GM12801 (cell line): Measurements from ENCODE around the gene DNAL1.

Source experiments
- TF ChIP-seq, protein P1 (sequence below): IDR thresholded peaks from one replicate; pipeline ENCODE4 v1.5.1; 2011; ENCODE audit warnings: control low read depth; ENCODE audit not compliant: insufficient read length; ENCODE audit errors: extremely low read depth

The DNAL1 gene

DNA sequence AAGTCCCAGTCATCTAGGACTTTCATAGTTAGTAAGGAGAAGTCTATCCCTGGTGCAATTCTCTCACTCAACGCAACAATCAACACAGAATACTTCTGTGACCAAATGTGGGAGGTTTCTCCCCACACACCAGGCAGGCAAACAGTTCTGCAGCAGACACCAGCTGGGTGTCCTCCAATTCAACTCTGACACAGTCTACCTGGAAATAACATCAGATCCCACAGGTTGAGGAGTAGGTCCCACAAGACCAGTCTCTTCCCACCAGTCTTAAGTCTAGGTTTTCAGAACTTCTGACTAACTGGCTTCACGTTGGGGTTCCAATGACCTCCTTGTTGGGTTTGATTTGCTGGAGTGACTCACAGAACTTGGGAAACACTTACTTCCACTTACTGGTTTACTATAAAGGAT is 17.6 kb upstream of the DNAL1 start:
- TF ChIP-seq, protein P1, sequence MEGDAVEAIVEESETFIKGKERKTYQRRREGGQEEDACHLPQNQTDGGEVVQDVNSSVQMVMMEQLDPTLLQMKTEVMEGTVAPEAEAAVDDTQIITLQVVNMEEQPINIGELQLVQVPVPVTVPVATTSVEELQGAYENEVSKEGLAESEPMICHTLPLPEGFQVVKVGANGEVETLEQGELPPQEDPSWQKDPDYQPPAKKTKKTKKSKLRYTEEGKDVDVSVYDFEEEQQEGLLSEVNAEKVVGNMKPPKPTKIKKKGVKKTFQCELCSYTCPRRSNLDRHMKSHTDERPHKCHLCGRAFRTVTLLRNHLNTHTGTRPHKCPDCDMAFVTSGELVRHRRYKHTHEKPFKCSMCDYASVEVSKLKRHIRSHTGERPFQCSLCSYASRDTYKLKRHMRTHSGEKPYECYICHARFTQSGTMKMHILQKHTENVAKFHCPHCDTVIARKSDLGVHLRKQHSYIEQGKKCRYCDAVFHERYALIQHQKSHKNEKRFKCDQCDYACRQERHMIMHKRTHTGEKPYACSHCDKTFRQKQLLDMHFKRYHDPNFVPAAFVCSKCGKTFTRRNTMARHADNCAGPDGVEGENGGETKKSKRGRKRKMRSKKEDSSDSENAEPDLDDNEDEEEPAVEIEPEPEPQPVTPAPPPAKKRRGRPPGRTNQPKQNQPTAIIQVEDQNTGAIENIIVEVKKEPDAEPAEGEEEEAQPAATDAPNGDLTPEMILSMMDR, result no peak

DNA sequence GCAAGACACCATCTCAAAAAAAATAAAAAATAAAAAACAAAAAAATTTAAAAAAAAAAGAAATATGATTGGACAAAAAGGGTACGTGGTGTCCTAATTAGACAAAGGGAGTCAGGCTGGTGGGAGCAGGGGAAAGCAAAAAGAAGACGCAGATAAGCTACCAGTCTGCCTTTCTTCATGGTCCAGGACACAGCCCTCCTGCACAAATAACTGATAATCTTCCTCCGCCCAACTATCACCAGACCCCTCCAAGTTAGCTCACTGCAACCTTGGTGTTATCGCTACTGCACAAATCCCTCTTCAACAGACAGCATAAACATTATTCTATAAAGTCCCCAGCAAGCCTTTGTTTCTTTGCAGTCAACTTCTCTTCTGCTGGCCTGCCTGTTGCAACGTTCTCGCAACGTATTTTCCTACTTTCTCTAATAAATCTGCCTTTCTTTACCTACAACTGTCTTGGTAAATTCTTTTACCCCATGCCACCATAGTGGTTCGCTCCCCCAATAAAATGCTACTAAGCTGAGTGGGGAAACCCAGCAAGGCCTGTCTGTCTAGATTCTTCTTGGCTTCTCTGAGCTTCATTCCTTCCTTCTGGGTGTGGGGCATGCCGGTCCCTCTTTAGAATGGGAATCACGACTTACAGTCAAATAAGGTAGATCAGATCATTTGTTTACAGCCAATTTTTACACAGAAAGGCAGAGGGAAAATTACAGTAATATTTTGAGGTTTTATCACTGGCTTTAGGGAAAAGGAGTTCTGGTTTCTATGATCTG is 14.6 kb upstream of the DNAL1 start:
- TF ChIP-seq, protein P1, result no peak

DNA sequence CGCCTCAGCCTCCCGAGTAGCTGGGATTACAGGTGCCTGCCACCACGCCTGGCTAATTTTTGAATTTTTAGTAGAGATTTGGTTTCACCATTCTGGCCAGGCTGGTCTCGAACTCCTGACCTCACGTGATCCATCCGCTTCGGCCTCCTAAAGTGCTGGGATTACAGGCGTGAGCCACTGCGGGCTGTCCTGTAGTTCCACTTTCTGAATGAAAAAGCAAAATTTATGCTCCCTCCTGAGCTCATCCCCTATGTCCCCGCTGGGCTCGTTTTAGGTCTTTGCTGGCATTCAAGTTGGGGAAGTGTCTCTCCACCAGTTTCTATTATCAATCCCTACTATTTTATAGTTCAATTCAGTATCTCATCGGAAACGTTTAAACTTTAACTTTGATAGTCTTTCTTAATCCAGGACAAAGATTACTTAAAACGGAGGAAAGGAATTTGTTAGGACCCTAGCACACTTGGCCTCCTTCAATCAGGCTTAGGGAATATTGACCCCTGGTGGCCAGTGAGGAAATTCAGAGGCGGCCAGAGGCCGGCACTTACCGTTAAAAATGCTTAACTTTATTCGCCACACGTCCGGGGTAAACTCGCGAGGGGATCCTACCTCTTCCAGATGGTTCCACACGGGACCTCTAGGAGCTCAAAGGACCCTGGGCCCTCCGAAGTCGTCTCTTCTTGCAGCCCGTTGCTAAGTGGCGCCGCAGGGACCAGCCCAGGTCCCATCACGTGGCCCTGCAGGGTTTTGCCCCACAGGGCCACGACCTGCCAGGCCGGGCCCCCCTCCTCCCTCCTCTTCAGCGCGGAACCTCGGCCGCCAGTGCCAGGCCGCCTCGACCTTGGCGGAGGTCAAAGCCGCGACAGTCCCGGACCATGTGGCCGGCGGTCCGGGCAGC is 11.4 kb upstream of the DNAL1 start:
- TF ChIP-seq, protein P1, result no peak

DNA sequence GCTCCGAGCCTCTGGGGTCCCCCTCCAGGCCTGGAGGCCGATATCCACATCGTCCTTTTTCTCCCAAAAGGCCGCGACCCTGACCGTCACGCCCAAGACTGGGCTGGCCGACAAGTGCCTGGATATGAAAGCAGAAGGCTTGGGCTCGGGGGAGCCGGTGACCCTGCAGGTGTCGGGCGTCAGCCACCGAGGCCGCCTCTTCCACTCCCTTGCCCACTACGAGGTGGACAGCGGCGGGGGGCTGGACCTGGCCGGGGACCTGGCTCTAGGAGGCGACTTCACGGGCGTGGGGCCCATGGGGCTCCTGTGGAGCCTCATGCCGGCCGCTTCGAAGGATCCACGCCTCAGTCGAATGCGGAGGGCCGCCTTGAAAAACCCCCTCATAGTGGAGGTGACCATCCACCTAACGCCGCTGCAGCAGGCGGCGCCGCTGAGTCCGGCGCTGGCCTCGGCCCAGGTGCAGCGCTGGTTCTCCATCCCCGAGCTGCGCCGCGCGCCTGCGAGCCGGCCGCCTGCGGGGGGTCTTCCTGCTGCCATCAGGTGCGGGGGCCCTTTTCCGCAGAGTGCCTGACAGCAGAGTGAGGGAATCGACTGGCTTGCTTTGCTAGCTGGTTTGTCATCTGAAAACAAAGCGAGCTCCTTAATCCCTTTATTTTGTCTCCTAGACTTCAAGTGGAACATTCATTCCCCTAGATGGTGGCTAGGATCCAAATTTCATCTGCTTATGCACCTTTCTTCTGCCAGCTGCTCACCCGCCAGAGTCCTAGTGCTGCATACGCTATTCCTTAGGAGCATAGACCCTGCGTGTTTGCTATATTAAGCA is 10.6 kb upstream of the DNAL1 start:
- TF ChIP-seq, protein P1, result no peak

DNA sequence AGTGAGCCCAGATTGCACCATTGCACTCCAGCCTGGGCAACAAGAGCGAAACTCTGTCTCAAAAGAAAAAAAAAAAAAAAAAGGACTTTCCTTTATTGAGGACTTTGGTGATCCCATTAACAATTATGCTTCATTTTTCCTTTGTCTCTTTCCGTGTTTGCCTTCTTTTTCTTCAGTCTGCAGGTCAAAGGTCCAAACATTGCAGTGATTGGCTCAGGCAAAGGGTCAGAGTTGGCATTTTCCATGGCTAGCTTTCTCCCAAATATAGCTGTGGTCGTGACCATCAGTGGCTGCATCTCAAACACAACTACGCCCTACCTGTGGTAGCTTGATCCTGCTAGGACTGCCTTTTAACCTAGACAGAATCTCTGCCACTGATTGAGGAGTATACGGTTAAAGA is 7.0 kb upstream of the DNAL1 start:
- TF ChIP-seq, protein P1, result no peak

DNA sequence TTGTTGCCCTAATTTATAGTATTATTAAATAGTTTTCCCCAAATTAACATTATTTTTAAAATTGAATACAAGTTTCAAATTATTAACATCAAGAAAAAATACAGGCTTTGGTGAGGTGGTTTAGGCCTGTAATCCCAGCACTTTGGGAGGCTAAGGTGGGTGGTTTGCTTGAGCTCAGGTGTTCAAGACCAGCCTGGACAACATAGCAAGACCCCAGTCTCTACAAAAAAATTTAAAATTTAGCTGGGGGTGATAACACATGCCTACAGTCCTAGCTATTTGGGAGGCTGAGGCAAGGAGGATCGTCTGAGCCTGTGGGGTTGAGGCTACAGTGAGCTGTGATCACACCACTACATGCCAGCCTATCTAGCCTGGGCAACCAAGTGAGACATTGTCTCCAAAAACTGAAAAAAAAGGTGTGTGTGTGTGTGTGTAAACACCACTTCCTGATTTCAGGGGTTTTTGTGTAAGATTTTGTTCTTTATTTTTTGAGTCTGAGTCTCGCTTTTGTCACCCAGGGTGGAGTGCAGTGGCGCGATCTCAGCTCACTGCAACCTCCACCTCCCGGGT is 3.9 kb upstream of the DNAL1 start:
- TF ChIP-seq, protein P1, result no peak
